B cell (primary cell): Measurements from ENCODE around the gene CFAP54. TPM values are rescaled to one million over a fixed set of nuclear protein-coding genes. Genes with fewer than 3 reads are reported as not detected.
"Not testable (repeated sequence)": the region's sequence is repeated elsewhere in the genome, so short reads cannot be mapped to it uniquely, and the experiment has no call there.

Experiments
- ATAC-seq: fragments of 200-7000 bp; cut with Tn5 transposase; one replicate; pipeline ENCODE4 v1.10.0; 2021; ENCODE audit warnings: low read depth, mild to moderate bottlenecking, moderate number of reproducible peaks, moderate library complexity
- CTCF ChIA-PET: fragments of 350-600 bp; sonication (Branson Sonifier 250); formaldehyde crosslinking; loops from one replicate; lab custom pipeline; 2021; ENCODE audit warnings: antibody characterized with exemption, inconsistent platforms; lab: Charles Lee
- POLR2A ChIA-PET: fragments of 350-600 bp; sonication (Branson Sonifier 250); formaldehyde crosslinking; loops from one replicate; lab custom pipeline; 2021; ENCODE audit warnings: antibody characterized with exemption; lab: Charles Lee
- DNase-seq: peaks from one replicate; pipeline ENCODE4 v3.0.0; 2013
- H2AFZ ChIP-seq: 2 replicates; pipeline ENCODE4 v1.6.1; 2012; ENCODE audit warnings: mild to moderate bottlenecking, low read depth, low read length; ENCODE audit not compliant: insufficient read depth, poor library complexity, severe bottlenecking
- H3K27ac ChIP-seq, 2 donors: 1 replicate in 1 of 2; 2 replicates in 1 of 2; pipeline ENCODE4 v1.5.1; 2012 to 2013; ENCODE audit warnings: low read length in 2 of 2, mild to moderate bottlenecking in 2 of 2, moderate library complexity in 1 of 2
- H3K27me3 ChIP-seq, 4 experiments: fragments of 200-600 bp in 1 of 4; sonication (generic) in 1 of 4; replicated peaks in 1 of 4; 1 replicate in 2 of 4; 2 replicates in 2 of 4; pipeline versions ENCODE4 v1.6.1 to v1.7.0; 2013 to 2016; ENCODE audit warnings: low read length in 3 of 4, mild to moderate bottlenecking in 2 of 4, mixed read lengths in 1 of 4, moderate library complexity in 1 of 4; ENCODE audit not compliant: insufficient read depth in 4 of 4, control insufficient read depth in 3 of 4; ENCODE audit errors: control extremely low read depth in 1 of 4
- H3K36me3 ChIP-seq, 2 experiments: replicated peaks in 1 of 2; 1 replicate in 1 of 2; 2 replicates in 1 of 2; pipeline versions ENCODE4 v1.6.1 to v1.7.1; 2013; ENCODE audit warnings: low read length in 1 of 2; ENCODE audit not compliant: insufficient read depth in 2 of 2, control insufficient read depth in 1 of 2; ENCODE audit errors: control extremely low read depth in 1 of 2, extremely low read depth in 1 of 2
- H3K4me1 ChIP-seq, 2 donors: fragments of 200-600 bp in 1 of 2; sonication (generic) in 1 of 2; 1 replicate in 1 of 2; 2 replicates in 1 of 2; pipeline versions ENCODE4 v1.5.1 to v1.6.1; 2013 to 2017; ENCODE audit warnings: low read length in 2 of 2; ENCODE audit not compliant: control insufficient read depth in 2 of 2, insufficient read depth in 2 of 2
- H3K4me2 ChIP-seq: replicated peaks from 2 replicates; pipeline ENCODE3; 2012; ENCODE audit warnings: mild to moderate bottlenecking, low read depth, low read length; ENCODE audit not compliant: poor library complexity, severe bottlenecking
- H3K4me3 ChIP-seq, 5 experiments: fragments of 200-600 bp in 1 of 5; sonication (generic) in 1 of 5; 1 replicate in 3 of 5; 2 replicates in 2 of 5; pipeline versions ENCODE4 v1.5.1 to v1.7.0; 2011 to 2016; ENCODE audit warnings: low read length in 4 of 5, mild to moderate bottlenecking in 4 of 5, low read depth in 2 of 5, control low read depth in 1 of 5, moderate library complexity in 1 of 5; ENCODE audit not compliant: insufficient read depth in 1 of 5; ENCODE audit errors: control extremely low read depth in 1 of 5, extremely low read depth in 1 of 5
- H3K79me2 ChIP-seq: fragments of 200-600 bp; sonication (generic); one replicate; pipeline ENCODE4 v1.6.0; 2016; ENCODE audit warnings: low read length; ENCODE audit not compliant: control insufficient read depth, insufficient read depth
- H3K9ac ChIP-seq: fragments of 200-600 bp; sonication (generic); 2 replicates; pipeline ENCODE4 v1.6.1; 2017; ENCODE audit warnings: mild to moderate bottlenecking, low read length, moderate library complexity
- H3K9me3 ChIP-seq, 3 donors: one replicate each; pipeline versions ENCODE4 v1.6.1 to v1.7.1; 2013; ENCODE audit warnings: low read length in 2 of 3; ENCODE audit not compliant: control insufficient read depth in 2 of 3, insufficient read depth in 1 of 3; ENCODE audit errors: control extremely low read depth in 1 of 3
- H4K20me1 ChIP-seq: 2 replicates; pipeline ENCODE4 v1.6.0; 2012; ENCODE audit warnings: mild to moderate bottlenecking, low read length; ENCODE audit not compliant: insufficient read depth, control insufficient read depth, poor library complexity, severe bottlenecking
- H3K27ac Mint-ChIP-seq: one replicate; pipeline ENCODE4 v1.8.0; 2021; ENCODE audit warnings: mixed read lengths
- H3K27me3 Mint-ChIP-seq: one replicate; pipeline ENCODE4 v1.8.0; 2021; ENCODE audit warnings: mixed read lengths
- H3K4me1 Mint-ChIP-seq: one replicate; pipeline ENCODE4 v1.8.0; 2021; ENCODE audit warnings: mixed read lengths
- H3K4me3 Mint-ChIP-seq: one replicate; pipeline ENCODE4 v1.8.0; 2021; ENCODE audit warnings: mixed read lengths
- H3K9me3 Mint-ChIP-seq: one replicate; pipeline ENCODE4 v1.8.0; 2022; ENCODE audit warnings: mixed read lengths; ENCODE audit not compliant: insufficient read depth
- CTCF ChIP-seq: fragments of 200-600 bp; IDR thresholded peaks from one replicate; pipeline ENCODE4 v1.8.0; 2022; ENCODE audit warnings: antibody characterized with exemption, mild to moderate bottlenecking
- EZH2 ChIP-seq: IDR thresholded peaks from 2 replicates; pipeline ENCODE4 v1.6.1; 2012; ENCODE audit warnings: borderline replicate concordance, low read depth, mild to moderate bottlenecking, moderate library complexity, low read length; ENCODE audit not compliant: insufficient read depth, poor library complexity, severe bottlenecking
- WGBS: methylation state at CpG from one replicate; pipeline ENCODE4 v1.1.5; 2013; ENCODE audit warnings: missing lambda C conversion rate; ENCODE audit not compliant: insufficient coverage; 5-methylcytosine and 5-hydroxymethylcytosine counted together
- intact Hi-C: fragments of 100-400 bp; cut with micrococcal nuclease; formaldehyde crosslinking; loops from one replicate; pipeline ENCODE4 v1.10.0; 2022
- polyA plus RNA-seq: library from polyadenylated mRNA; depleted of rRNA; stranded (reverse); fragments of >200 nt; gene quantifications from 2 replicates; pipeline ENCODE4 v1.2.3, GENCODE V29; 2012
- total RNA-seq, 2 donors: library from RNA; stranded (reverse); fragments of 120-200 nt in 1 of 2; gene quantifications; 1 replicate in 1 of 2; 2 replicates in 1 of 2; pipeline versions ENCODE4 v1.2.3 to v1.2.4, GENCODE V29; 2013 to 2022

The CFAP54 gene
- total and polyA plus RNA-seq, 2 donors (not counting 1 experiment from before 2014, with no cell fraction given) = 0.12 to 0.76 TPM

- H3K9me3 Mint-ChIP-seq = no peaks in the 10 kb centered on the region
- Histone ChIP-seq H3K9ac (no peak overlapping the region), H2AFZ (no peak overlapping the region), H3K79me2 (no peaks in the 10 kb centered on the region), H4K20me1 (no peaks in the 10 kb centered on the region), H3K27me3 (peaks cover 0 to 6% (median 3%) of the 10 kb centered on the region in 4 experiments), H3K4me3 (no peak overlapping the region), H3K36me3 (no peaks in the 10 kb centered on the region), H3K9me3 (peaks cover 0 to 3% (median 0%) of the 10 kb centered on the region in 3 donors), H3K4me2 (no peak overlapping the region), H3K4me1 (peaks cover 8 to 10% of the 10 kb centered on the region in 2 donors), H3K27ac (no peak overlapping the region)
- ATAC-seq = no peak
- TF ChIP-seq EZH2 = no peak
- no peak for TF ChIP-seq CTCF
- POLR2A ChIA-PET = no interaction called here
- no CpG with 5 or more reads among the region's 3 CpGs for WGBS
- no peak overlapping the region for H3K4me3 Mint-ChIP-seq
- H3K27ac Mint-ChIP-seq = no peak overlapping the region
- intact Hi-C loops = loop anchor here (2.0 to 5.0 kb wide), 5 partner anchors 40 to 1271 kb away; partner anchors contain the start of genes FGD6, LTA4H, SNRPF and VEZT
- DNase-seq = no peak
- peaks cover 4% of the 10 kb centered on the region for H3K27me3 Mint-ChIP-seq
- peaks cover 13% of the 10 kb centered on the region for H3K4me1 Mint-ChIP-seq
- CTCF ChIA-PET = interaction anchor here (1.0 to 6.6 kb wide), 3 partner anchors 10 to 97 kb away, joined by 4 to 55 read pairs (median 6); no protein-coding TSS in a partner anchor
Measured at GRCh38 chr12:96487634-96488033, 1.7 kb upstream of the CFAP54 start.

- TF ChIP-seq CTCF (no peak), EZH2 (no peak)
- ATAC-seq (no peak), DNase-seq (no peak)
- POLR2A ChIA-PET = no interaction called here
- Mint-ChIP-seq H3K27ac (no peak overlapping the region), H3K27me3 (no peaks in the 10 kb centered on the region), H3K4me1 (peaks cover 14% of the 10 kb centered on the region), H3K4me3 (no peak overlapping the region), H3K9me3 (no peaks in the 10 kb centered on the region)
- Histone ChIP-seq H3K4me2 (no peak overlapping the region), H3K27me3 (peaks cover 0 to 6% (median 3%) of the 10 kb centered on the region in 4 experiments), H3K27ac (no peak overlapping the region), H3K4me3 (no peak overlapping the region), H3K4me1 (peaks cover 16 to 18% of the 10 kb centered on the region in 2 donors), H3K36me3 (no peaks in the 10 kb centered on the region), H3K79me2 (no peaks in the 10 kb centered on the region), H2AFZ (no peak overlapping the region), H3K9ac (no peak overlapping the region), H4K20me1 (no peaks in the 10 kb centered on the region), H3K9me3 (peaks cover 0 to 3% (median 0%) of the 10 kb centered on the region in 3 donors)
- intact Hi-C loops = no loop called here
- CTCF ChIA-PET = interaction anchor here (1.0 to 6.6 kb wide), 3 partner anchors 9 to 93 kb away, joined by 3 to 55 read pairs (median 4); partner anchors contain the start of gene CDK17
Measured at GRCh38 chr12:96493106-96493505, 3.7 kb downstream of the CFAP54 start.

DNA sequence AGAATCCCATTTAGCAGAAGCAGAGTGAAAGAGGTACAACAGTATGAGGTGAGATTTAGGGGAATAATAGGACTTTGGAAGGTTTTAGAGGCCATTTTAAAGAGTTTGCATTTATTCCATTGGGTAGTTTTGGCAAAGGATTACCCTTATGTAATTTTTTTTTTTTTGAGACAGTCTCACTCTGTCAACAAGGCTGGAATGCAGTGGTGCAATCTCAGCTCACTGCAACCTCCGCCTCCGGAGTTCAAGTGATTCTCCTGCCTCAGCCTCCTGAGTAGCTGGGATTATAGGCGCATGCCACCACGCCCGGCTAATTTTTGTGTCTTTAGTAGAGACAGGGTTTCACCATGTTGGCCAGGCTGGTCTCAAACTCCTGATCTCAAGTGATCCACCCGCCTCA lies 4.8 kb downstream of the CFAP54 start:
- H2AFZ ChIP-seq, H3K27ac ChIP-seq, H3K27me3 ChIP-seq, H3K9me3 ChIP-seq, DNase-seq, POLR2A ChIA-PET, H3K27ac Mint-ChIP-seq, ATAC-seq, H3K9me3 Mint-ChIP-seq, H3K4me3 Mint-ChIP-seq, H3K4me2 ChIP-seq, intact Hi-C loops, H3K36me3 ChIP-seq, H3K4me3 ChIP-seq, H4K20me1 ChIP-seq, H3K27me3 Mint-ChIP-seq, H3K79me2 ChIP-seq, H3K9ac ChIP-seq: not testable (repeated sequence)
- peaks cover 12% of the 10 kb centered on the region for H3K4me1 Mint-ChIP-seq
- H3K4me1 ChIP-seq = peaks cover 14 to 16% of the 10 kb centered on the region in 2 donors
- 100% methylated on average over 2 of the region's 6 CpGs for WGBS
- CTCF ChIA-PET = interaction anchor here (6.6 kb wide), 1 partner anchor 21 kb away, joined by 55 read pairs; no protein-coding TSS in a partner anchor
